ENCODE measurements around the gene CLDN2.

The CLDN2 gene

GRCh38 chrX:106921637-106922036 lies 1.4 kb downstream of the CLDN2 start:
- no peak for DNase-seq (ENCODE audit: low read depth in 3 of 3, low spot score in 1 of 3)

- no peak for DNase-seq (ENCODE audit: low read depth in 3 of 3, low spot score in 1 of 3)
Observed at GRCh38 chrX:106927023-106927422, 6.8 kb downstream of the CLDN2 start.

GRCh38 chrX:106927700-106928099 lies 7.5 kb downstream of the CLDN2 start:
- no peak for DNase-seq (ENCODE audit: low read depth in 3 of 3, low spot score in 1 of 3)

GRCh38 chrX:106928227-106928626 lies 8.0 kb downstream of the CLDN2 start:
- no peak for DNase-seq (ENCODE audit: low read depth in 3 of 3, low spot score in 1 of 3)

- DNase-seq (ENCODE audit: low read depth in 3 of 3, low spot score in 1 of 3), result no peak
Observed at GRCh38 chrX:106931831-106932491, 11.8 kb downstream of the CLDN2 start.

- no peak for DNase-seq (ENCODE audit: low read depth in 3 of 3, low spot score in 1 of 3)
Observed at GRCh38 chrX:106932492-106932923, 12.3 kb downstream of the CLDN2 start.

GRCh38 chrX:106932960-106933537 lies 12.8 kb downstream of the CLDN2 start:
- no peak for DNase-seq (ENCODE audit: low read depth in 3 of 3, low spot score in 1 of 3)

GRCh38 chrX:106933538-106933961 lies 13.3 kb downstream of the CLDN2 start:
- no peak for DNase-seq (ENCODE audit: low read depth in 3 of 3, low spot score in 1 of 3)

GRCh38 chrX:106935175-106935574 lies 15.0 kb downstream of the CLDN2 start:
- DNase-seq (ENCODE audit: low read depth in 3 of 3, low spot score in 1 of 3), result no peak

- DNase-seq (ENCODE audit: low read depth in 3 of 3, low spot score in 1 of 3), result no peak
Observed at GRCh38 chrX:106936246-106936645, 16.0 kb downstream of the CLDN2 start.

- DNase-seq (ENCODE audit: low read depth in 3 of 3, low spot score in 1 of 3), result no peak
Observed at GRCh38 chrX:106939566-106939965, 19.4 kb downstream of the CLDN2 start.

GRCh38 chrX:106940068-106940467 lies 19.9 kb downstream of the CLDN2 start:
- DNase-seq (ENCODE audit: low read depth in 3 of 3, low spot score in 1 of 3), result no peak

GRCh38 chrX:106946464-106946863 lies 26.3 kb downstream of the CLDN2 start:
- no peak for DNase-seq (ENCODE audit: low read depth in 3 of 3, low spot score in 1 of 3)

- no peak for DNase-seq (ENCODE audit: low read depth in 3 of 3, low spot score in 1 of 3)
Observed at GRCh38 chrX:106948641-106949040, 28.4 kb downstream of the CLDN2 start.

GRCh38 chrX:106949366-106949765 lies 29.2 kb downstream of the CLDN2 start:
- DNase-seq (ENCODE audit: low read depth in 3 of 3, low spot score in 1 of 3), result no peak

GRCh38 chrX:106950381-106950780 lies 30.2 kb downstream of the CLDN2 start:
- DNase-seq (ENCODE audit: low read depth in 3 of 3, low spot score in 1 of 3), result no peak

GRCh38 chrX:106951230-106951629 lies 31.0 kb downstream of the CLDN2 start:
- no peak for DNase-seq (ENCODE audit: low read depth in 3 of 3, low spot score in 1 of 3)

GRCh38 chrX:106952089-106952488 lies 31.9 kb downstream of the CLDN2 start:
- no peak for DNase-seq (ENCODE audit: low read depth in 3 of 3, low spot score in 1 of 3)

GRCh38 chrX:106952538-106952937 lies 32.3 kb downstream of the CLDN2 start:
- DNase-seq (ENCODE audit: low read depth in 3 of 3, low spot score in 1 of 3), result no peak

- no peak for DNase-seq (ENCODE audit: low read depth in 3 of 3, low spot score in 1 of 3)
Observed at GRCh38 chrX:106952988-106953387, 32.8 kb downstream of the CLDN2 start.

GRCh38 chrX:106954041-106954440 lies 33.8 kb downstream of the CLDN2 start:
- DNase-seq (ENCODE audit: low read depth in 3 of 3, low spot score in 1 of 3), result no peak

GRCh38 chrX:106955004-106955772 lies 35.0 kb downstream of the CLDN2 start:
- no peak for DNase-seq (ENCODE audit: low read depth in 3 of 3, low spot score in 1 of 3)
